Measurements from ENCODE around the gene CERK.
"Not testable (repeated sequence)": the region's sequence is repeated elsewhere in the genome, so short reads cannot be mapped to it uniquely, and the experiment has no call there.

CERK gene

DNA sequence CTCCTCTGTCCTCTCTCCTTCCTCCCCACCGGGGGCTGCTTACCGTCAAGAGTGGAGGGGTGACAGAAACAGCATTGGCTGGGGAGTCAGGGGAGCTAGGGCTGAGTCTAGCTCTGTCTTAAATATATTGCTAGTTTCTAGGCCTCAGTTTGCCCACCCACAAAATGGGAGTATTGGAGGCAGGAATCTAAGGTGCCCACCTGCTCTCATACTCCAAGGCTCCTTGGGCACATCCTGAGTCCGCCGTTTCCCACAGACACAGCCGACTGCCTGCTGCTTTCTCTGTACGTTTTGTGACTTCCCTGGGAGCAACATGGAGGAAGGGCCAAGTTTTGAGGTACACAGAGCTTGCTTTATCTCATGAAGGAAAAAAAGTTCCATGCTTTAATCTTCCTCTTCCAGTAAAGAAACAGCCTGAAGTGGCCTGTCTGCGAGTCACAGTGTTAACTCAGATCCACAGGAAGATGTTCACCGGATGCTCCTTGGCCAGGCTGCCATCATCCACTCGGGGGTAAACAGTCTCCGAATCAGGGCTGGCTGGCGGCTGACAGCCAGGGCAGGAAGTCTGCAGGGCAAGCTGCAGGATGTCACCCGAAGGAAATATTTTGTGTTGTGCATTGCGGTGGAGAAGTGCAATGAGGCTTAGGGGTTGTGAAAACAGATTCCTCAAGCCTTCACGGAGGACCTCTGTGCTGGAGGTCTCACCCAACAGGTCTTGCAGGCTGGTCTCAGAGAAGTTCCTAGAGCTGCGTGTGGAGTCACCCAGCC is 11.0 kb upstream of the CERK start:
- DNase-seq (ENCODE audit: low read depth): peak; percentile 45

DNA sequence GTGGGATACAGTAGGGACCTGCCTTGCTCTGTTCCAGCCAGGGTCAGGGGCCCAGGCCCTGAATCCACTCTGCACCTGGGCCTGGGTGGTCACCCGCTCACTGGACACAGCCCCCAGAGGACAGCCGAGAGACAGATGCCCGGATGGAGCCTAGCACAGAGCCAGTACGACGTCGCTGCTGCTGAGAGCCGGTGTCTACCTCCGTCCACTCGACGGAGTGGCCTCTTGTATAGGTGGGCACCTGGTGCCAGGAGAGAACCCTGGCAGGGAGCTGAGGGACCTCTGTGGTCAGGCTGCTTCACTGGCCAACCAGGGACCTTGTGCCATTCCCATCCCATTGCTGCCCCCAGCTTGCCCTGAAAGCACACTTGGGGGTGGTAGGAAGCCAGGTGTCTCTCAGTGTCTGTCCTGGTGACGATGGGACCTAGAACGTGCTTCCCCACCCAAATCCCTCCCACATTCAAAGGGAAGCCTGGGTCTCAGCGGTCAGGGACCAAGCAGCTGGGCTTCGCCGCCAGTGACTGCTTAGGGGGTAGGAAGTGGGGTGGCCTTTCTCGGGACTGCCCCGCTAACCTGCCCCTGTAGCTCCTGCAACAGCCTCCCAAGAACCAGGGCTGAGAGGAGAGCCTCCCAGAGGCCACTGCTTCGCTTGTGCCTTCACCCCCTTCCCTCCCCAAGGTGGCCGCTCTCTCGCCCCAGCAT is 10.3 kb upstream of the CERK start:
- DNase-seq (ENCODE audit: low read depth): no peak

DNA sequence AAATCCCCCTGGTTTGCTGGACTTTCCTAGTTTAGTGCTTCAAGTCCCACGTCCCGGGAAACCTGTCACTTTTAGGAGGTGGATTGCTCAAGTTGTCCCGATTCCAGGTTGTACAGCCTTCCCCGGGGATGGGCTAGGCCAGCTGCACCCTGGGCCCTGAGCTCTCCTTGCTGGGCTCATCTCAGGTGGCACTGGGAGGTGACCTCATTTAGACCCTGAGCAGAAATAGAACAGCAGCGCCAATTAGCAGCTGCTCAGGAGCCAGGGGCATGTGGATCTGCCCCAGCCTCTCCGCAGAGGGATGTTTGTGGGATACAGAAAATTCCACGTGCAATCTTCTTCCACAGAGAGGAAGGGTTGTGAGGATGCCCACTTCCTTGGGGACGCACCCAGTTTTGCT is 9.6 kb upstream of the CERK start:
- no peak for DNase-seq (ENCODE audit: low read depth)

DNA sequence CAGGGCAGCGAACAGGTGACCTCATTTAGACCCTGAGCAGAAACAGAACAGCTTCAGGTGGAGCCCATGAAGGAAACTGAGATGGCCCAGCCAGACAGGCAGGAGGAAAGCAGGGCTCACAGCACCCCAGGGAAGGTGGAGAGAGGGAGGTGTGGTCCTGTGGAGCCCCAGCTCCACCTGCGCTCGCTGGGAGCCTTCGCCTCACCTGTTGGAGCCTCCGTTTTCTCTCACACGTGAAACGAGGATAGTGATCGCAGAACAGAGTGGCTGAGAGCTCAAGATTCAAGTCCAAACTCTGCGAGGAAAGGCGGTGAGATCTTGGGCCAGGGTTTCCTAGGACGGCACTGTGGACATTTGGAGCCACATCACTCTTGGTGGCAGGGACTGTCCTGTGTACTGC is 8.6 kb upstream of the CERK start:
- no peak for DNase-seq (ENCODE audit: low read depth)

DNA sequence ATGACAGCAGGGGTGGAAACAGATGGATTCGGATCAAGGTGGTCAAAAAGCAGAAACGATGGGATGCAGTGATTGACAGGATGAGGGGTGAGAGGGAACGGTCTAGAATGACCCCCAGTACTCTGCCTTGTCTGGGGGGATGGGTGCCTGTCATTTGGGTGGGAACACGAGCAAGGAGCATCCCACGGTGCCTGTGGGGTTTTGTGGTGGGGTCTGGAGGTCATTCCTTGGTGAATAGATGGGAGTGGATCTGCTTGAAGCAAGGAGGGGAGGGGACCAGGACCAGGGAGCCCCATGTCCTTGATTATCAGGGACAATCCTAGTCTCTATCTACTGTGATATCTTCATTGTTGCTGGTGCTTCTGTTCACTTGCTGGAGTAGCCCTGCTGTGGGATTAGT is 8.1 kb upstream of the CERK start:
- no peak for DNase-seq (ENCODE audit: low read depth)

DNA sequence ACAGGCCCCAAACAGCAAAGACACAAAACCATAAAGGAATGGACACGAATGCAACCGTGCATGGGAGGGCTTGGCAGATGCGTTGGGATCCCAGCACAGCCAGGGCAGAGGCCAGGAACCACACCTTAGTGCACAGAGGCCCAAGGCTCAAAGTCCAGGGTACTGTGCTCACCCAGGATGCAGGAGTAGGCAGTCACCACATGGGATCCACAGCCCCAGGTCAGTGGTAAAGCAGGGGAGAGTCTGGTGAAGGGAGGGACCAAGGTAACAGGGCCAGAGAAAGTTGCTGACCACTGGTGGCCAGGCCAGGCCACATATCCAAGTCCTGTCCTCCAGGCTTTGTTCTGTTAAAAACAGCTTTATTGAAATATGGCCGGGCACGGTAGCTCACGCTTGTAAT is 6.5 kb upstream of the CERK start:
- DNase-seq (ENCODE audit: low read depth): no peak

DNA sequence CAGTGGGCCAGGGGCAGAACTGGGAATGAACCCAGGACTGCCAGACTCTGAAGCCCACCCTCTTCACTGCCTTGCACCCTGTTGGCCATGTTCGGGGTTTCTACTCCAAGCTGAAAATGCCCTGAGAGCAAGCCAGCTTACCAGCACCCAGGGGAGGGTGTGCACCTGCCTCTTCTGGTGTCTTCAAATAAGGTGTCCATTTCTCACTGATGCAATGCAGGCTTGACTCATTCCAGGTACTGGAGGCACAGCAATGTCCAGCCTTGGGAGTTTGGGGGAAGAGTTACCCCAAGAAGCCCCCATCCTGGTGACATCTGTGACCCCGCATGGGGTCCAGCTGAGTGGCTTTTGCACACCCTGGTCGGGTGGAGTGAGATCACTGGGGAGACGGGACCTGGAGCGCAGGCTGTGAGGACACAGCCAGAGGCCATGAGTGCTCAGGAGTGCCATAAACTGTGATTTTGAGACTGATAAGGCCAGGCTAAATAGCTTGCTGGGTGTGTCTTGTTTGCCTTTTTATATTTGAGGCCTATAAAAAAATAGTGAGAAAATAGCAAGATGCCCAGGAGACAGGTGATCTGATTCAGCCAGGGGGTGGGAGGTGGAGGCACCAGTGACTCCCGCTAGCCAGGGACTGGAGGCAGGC is 4.6 kb upstream of the CERK start:
- DNase-seq (ENCODE audit: low read depth): no peak

DNA sequence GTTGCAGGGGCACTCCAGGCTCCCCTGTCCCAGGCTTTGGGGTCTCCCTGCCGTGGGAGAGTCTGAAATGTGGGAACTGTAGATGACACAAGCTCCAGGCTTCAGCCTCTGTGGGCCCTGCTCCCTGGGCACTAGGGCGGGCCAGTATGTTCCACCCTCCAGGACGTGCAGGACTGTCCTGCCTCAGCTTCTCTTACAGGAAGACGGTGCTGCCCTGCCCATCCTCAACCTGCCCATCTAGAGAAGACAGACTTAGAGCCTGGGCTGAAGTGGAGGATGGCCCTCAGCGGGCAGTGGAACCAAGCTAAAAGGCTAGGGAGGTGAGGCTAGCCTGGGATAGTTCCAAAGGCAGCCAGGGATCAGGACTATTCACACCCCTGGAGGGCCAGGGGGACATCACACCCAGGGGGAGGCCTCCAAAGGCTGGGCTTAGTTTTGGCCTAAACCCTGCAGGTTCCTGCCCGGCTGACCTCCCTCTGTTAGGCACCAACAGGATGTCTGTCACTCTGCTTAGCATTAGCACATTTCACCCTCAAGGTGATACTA is 4.0 kb upstream of the CERK start:
- no peak for DNase-seq (ENCODE audit: low read depth)

DNA sequence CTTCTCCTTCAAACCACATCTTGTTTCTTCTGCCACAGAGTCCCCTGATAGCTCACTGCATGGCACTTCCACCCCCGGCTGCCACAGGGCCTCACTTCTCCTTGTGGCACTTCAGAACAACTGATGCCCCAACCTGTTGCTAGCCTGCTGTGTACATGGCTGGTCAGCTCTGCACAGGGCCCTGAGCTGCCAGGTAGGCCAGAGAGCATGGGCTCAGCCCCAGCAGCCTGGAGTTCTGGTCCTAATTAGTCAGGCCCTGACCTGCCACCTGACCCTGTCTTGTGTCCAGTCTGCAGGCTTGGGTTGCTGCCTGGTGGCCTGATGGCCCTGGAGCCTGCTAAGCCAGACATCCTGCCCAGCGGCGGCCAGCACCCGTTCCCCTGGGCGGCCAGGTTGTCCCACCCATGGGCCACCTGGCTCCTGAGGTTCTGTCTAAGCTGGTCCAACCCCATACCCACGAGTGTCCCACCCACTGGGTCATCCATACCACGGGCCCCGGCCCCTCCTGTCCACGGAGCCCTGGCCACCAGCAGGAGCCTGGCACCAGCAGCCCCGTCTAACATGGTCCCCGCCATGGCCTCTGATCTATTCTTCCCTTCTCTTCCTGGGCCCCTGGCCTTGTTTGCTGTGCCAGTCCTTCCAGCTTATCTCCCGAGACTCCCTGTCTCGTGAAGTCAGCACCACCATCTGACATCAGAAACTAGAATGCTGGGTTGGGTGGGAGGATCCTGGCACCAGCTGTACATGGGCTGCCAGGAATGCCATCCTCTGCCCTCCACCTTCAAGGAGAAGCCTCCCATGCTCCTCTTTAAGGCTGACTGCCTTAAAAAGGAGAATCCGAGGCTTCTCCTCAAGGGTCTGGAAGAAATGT is 3.1 kb upstream of the CERK start:
- DNase-seq (ENCODE audit: low read depth): no peak

DNA sequence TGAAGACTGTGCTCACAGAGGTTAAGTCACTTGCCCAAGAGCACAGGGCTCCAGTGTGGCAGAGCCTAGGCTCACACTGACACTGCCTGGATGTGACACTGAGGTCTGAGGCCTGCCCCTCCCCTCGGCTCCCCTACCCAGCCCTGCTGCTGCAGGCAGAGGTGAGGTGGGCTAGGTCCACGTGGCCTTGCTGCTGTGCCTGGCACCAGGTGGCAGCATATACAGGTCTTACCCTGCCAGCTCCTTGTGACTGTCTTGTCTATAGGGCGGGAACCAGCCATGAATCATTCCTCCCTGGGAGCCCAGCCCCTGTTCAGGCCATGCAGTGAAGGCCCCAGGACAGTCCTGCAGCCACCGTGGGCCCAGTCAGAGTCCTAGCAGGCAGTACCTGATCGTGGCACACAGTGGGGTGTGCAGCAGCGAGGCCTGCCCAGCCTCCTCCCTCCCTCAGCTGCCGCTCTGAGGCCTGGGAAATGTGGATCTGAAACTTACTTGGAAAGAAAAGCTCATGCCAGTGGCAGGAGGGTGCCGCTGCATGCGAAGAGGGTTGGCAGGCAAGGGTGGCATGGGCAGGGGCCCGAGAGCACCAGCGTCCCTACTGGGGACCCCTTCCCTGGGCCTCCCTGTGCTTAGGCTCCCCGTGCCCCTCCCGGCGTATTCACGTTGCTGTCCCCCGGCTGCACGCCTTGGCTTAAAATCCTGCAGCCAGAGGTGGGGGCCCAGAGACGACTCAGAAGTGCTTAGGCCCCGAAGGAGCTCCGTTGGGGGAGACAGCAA is 1.2 kb upstream of the CERK start:
- DNase-seq (ENCODE audit: low read depth): no peak

DNA sequence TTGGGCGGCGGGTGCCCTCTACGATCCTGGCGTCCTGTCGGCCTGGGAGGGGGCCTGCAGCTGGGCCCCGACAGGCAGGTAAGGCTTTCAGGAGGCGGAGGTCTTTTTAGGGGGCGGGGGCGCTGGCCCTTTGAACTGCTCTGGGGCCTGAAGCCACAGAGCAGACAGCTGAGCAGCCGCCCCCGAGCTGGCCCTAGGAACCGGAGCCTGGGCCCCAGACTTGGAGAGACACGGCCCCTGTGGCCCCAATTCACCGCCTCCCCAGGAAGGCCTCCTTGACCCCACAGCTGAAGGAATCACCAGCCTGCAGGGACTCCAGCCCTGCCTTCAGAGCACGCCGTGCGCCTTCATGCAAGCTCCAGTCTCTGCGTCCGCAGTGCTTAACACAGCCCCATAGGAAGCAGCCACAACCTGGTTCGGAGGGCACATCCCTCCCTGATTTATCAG is 618 bp upstream of the CERK start:
- DNase-seq (ENCODE audit: low read depth): no peak

DNA sequence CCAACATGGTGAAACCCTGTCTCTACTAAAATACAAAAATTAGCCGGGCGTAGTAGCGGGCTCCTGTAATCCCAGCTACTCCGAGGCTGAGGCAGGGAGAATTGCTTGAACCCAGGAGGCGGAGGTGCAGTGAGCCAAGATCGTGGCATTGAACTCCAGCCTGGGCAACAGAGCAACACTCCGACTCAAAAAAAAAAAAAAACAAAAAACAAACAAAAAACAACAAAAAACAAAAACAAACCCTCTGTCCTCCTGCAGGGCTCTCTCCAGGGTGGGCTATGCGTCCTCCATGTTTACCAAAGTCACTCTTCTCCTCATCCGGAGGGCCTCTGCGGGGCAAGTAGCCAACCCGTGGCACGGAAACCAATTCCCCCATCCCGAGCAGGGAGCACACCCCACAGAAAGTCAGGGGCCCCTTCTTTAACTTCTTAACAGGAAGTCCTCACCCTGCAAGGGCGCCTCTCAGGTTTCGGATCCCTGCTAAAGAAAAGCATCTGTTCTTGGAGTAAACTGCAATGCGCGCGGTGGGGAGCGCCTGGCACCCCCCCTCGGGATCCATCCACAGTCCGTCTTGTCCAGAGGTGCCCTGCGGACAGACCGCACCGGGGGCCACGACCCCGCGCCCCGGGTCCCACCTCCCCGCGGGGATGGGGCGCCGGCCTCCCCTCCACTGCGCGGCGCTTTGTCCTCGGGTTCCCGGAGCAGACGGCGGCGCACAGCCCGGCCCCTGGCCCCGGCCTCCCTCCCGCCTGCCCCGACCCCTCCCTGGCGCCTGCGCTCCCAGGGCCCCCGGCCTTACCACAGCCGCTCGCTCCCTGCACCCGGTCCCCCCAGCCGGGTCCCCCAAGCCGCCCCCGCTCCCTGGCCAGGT is 712 bp downstream of the CERK start:
- no peak for DNase-seq (ENCODE audit: low read depth)

DNA sequence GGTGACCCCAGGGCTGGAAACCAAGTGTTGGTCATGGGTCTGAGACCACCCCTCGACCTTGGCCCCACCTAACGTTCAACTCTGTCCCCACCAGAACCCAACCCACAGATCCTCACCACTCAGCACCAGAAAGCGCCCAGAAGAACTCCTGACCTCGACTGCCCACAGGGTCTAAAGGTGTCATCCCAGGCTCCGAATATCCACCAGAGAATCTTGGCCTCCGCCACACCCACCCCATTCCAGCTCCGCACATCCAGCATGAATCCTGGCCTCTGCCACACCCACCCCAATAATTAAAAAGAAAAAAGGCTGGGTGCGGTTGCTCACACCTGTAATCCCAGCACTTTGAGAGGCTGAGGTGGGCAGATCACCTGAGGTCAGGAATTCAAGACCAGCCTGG is 1.3 kb downstream of the CERK start:
- no peak for DNase-seq (ENCODE audit: low read depth)

DNA sequence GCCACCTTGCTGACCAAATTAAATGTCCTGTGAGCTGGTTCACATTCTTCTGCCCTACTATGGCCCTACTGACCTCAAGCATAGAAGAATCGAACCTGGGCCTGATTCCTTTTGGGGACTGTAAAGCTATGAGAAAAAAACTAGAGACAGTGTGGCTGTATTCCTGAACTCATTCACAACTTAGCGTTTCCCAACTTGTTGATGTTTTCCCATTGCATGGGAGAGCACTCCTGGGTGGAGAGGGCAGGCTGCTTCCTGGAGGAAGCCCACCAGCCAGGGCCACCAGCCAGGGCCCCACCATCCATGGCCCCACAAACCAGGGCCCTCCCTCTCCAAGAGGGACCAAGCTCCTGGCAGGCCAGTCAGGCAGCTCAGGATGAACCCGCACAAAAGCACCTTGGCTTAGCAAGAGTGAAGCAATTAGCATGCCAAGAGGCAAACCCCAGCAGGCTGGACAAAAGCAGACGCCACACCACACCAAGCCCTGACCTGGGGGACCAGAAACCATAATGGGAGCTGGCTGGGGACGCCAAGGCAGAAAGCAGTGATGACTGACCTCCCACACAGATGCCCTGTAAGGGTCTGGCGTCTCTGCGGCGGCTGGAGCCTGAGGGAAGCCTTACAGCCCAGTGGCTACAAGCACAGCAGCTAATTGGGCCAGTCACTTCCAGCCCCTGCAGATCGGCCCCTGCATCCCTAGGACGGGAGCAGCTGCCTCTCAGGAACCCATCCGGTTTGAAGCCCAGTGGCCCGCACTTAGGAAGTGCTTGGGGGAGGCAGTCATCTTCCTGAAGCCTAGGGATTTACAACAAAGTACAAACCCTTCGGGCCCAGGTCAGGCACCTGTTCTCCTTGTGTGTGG is 2.1 kb downstream of the CERK start:
- no peak for DNase-seq (ENCODE audit: low read depth)

DNA sequence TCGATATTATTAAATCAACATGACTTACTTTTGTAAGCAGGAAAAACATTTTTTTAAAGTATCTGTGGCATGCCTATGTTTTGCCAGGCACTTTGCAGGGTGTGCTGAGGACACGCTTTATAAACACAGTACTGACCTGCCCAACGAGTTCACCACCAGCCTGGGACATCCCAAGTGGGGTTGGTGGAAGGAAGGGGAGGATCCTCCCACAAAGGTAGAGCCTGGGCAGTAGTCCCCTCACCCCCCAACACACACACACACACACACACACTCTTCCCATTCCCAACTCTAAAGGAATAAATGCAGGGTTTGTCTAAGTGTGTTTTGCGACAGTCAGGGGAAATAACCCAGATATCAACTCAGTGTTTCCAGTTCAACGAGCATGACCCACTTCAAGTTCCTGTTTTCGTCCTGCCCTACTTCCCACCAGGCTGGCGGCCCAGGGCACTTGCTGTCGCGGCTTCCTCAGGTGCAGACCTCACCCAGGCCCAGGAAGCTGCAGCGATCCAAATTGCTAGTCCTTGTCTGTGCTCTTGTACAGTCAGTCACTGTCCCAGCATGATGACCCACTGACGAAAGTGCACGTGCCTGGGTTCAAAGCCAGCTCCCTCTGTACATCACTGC is 3.1 kb downstream of the CERK start:
- DNase-seq (ENCODE audit: low read depth): peak; percentile 42

DNA sequence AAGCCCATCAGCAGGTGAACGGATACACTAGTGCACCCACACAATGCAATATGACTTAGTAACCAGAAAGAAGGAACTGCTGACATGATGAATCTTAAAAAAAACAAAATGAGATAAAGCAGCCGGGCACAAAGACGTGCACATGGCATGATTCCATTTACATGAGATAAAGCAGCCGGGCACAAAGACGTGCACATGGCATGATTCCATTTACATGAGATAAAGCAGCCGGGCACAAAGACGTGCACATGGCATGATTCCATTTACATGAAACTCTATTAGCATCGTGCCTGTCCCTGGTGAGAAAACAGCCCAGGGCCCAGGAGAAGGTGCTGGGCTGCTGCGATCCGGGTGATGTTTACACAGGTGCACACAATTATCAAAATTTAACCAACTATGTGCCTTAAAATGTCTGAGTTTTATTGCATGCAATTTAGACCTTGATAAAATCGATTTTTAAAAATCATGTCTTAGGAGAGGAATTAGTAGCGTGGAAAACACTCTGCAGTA is 3.8 kb downstream of the CERK start:
- DNase-seq (ENCODE audit: low read depth): not testable (repeated sequence)

DNA sequence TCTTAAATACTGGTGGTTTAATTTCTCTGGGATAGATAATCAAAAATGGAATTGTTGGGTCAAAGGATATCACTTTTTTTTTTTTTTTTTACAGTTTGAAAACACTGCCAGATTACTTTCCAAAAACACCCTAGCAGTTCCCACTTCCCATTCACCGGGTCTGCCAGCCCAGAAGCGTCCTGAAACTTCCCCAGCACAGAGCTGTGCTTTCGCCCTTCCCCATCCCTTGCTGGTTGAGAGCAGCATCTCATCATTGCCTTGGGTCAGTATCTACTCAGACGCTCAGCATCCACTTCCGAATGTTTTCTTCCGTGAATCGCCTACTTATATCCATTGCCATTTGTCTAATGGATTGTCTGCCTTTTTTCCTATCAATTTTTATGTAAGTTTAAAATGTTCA is 5.5 kb downstream of the CERK start:
- no peak for DNase-seq (ENCODE audit: low read depth)

DNA sequence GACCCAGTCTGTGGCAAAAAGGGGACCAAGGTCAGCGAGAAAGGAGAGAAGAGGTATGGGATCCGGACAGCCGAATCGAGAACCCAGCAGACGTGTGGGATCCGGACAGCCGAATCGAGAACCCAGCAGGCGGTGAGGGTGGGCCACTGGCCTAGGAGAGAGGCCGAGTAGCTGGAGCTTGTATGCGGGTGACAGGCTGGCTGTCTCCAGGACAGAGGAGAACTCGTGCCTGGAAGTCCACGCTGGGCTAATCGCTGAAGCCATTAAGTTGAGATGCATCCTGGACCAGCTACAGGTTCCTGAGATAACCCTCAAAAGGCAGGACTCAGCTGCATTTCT is 6.0 kb downstream of the CERK start:
- DNase-seq (ENCODE audit: low read depth): no peak

Measured in stimulated activated CD8-positive, alpha-beta memory T cell treated with anti-CD3 and anti-CD28 coated beads, Interleukin-12 subunit alpha, Interleukin-12 subunit beta, amount 100 ng/mL, for 1 hour (primary cell).